ENCODE measurements around the gene SMIM41. TPM values are rescaled to one million over a fixed set of nuclear protein-coding genes. Genes with fewer than 3 reads are reported as not detected.
A peak's percentile ranks its signal among the peaks of the same experiment; 100 is the strongest.

The SMIM41 gene
- total RNA-seq, 1 donor from 2014 or later = not detected

DNA sequence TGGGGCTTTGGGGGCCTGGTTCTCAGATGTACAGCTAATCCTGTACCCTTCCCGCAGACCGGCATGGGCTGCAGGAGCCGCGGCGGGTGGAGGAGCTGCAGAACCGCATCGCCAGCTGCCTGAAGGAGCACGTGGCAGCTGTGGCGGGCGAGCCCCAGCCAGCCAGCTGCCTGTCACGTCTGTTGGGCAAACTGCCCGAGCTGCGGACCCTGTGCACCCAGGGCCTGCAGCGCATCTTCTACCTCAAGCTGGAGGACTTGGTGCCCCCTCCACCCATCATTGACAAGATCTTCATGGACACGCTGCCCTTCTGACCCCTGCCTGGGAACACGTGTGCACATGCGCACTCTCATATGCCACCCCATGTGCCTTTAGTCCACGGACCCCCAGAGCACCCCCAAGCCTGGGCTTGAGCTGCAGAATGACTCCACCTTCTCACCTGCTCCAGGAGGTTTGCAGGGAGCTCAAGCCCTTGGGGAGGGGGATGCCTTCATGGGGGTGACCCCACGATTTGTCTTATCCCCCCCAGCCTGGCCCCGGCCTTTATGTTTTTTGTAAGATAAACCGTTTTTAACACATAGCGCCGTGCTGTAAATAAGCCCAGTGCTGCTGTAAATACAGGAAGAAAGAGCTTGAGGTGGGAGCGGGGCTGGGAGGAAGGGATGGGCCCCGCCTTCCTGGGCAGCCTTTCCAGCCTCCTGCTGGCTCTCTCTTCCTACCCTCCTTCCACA lies 20.7 kb upstream of the SMIM41 start:
- TF ChIP-seq, protein P1, sequence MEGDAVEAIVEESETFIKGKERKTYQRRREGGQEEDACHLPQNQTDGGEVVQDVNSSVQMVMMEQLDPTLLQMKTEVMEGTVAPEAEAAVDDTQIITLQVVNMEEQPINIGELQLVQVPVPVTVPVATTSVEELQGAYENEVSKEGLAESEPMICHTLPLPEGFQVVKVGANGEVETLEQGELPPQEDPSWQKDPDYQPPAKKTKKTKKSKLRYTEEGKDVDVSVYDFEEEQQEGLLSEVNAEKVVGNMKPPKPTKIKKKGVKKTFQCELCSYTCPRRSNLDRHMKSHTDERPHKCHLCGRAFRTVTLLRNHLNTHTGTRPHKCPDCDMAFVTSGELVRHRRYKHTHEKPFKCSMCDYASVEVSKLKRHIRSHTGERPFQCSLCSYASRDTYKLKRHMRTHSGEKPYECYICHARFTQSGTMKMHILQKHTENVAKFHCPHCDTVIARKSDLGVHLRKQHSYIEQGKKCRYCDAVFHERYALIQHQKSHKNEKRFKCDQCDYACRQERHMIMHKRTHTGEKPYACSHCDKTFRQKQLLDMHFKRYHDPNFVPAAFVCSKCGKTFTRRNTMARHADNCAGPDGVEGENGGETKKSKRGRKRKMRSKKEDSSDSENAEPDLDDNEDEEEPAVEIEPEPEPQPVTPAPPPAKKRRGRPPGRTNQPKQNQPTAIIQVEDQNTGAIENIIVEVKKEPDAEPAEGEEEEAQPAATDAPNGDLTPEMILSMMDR (IDR thresholded peaks at IDR 0.05; ENCODE audit: unreplicated experiment) = no peak
- Mint-ChIP-seq H3K4me1 (ENCODE audit: low read depth) (peaks cover 3% of the 10 kb centered on the region), H3K36me3 (ENCODE audit: insufficient read depth) (no peaks in the 10 kb centered on the region), H3K27ac (no peak overlapping the region), H3K4me3 (ENCODE audit: low read depth) (no peak overlapping the region), H3K9me3 (ENCODE audit: low read depth) (no peaks in the 10 kb centered on the region), H3K27me3 (peaks cover 3% of the 10 kb centered on the region)
- DNase-seq (ENCODE audit: low spot score, unreplicated experiment) = no peak

DNA sequence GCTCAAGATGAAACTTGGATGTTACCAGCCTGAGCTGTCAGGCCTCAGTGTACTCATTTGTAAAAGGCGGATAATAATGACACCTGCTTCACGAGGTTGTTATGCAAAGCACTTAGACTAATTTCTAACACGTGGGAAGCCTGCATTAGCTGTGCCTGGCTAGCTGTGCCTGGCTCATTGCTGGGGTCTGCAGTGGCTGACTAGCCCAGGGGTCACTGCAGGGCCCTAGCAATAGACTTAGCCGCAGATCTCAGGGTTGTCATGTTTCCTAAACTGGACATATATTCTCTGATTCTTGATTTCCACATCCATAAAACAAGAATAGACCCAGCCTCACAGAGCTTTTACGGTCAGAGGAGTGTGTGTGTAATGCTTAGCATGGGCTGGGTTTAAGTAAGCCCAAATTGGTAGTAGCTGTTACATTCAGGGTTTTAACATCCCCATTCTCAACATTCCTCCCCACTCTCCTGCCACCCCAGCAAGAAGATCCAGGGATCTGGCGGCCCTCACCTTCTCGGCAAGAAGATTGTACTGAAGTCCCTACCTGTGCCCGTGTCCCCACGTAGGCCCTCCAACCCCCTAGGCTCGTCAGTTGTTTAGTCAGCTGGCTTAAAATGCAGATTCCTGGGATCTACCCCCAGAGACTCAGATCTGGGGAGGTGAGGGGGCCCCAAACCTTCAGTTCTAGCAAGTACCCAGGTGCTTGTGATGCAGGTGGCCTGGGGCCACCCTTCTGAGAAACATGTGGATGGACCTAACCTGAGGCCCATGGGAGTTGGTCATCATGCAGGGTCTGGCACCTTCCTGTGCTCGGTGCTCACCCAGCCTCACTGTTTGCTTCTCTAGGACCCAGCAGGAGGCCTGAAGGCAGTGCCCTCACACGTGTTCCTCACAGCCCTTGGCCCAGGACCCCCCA lies 19.7 kb upstream of the SMIM41 start:
- Mint-ChIP-seq H3K36me3 (ENCODE audit: insufficient read depth) (no peaks in the 10 kb centered on the region), H3K4me1 (ENCODE audit: low read depth) (peaks cover 3% of the 10 kb centered on the region), H3K27ac (no peak overlapping the region), H3K27me3 (peaks cover 3% of the 10 kb centered on the region), H3K4me3 (ENCODE audit: low read depth) (no peak overlapping the region), H3K9me3 (ENCODE audit: low read depth) (no peaks in the 10 kb centered on the region)
- DNase-seq (ENCODE audit: low spot score, unreplicated experiment) = no peak
- TF ChIP-seq, protein P1 (IDR thresholded peaks at IDR 0.05; ENCODE audit: unreplicated experiment) = no peak

DNA sequence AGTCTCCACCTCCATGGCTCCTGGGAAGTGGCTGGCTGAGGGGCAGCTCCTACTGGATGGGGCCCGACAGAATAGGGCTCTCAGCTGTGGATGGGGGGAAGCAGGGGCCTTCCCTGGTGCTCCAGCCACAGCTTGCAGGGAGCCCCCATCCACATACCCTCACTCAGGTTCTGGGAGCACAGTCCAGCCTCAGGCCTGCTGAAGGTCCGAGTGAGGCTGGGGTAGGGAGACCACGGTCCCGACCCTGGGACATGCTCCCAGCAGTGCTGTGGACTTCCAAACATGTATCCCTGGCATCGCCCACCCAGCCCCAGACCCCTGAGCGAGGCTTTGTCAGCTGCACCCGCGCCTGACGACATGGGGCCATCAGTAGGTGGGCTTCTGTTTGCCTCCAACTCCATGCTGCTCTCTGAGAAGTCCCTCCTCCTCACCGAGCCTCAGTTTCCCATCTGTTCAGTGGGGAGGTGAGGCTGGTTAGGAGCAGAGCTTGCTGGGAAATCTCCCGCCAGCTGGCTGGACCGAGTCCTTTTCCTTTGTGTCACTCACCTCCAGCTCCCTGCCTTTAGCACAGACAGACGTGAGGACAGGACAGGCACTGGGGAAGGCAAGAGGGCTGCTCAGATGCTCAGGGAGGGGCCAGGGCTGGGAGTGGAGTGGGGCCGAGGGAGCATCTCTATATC lies 18.9 kb upstream of the SMIM41 start:
- Mint-ChIP-seq H3K27ac (peak overlapping the region; percentile 71), H3K4me3 (ENCODE audit: low read depth) (no peak overlapping the region), H3K27me3 (peaks cover 9% of the 10 kb centered on the region), H3K36me3 (ENCODE audit: insufficient read depth) (no peaks in the 10 kb centered on the region), H3K4me1 (ENCODE audit: low read depth) (peaks cover 3% of the 10 kb centered on the region), H3K9me3 (ENCODE audit: low read depth) (no peaks in the 10 kb centered on the region)
- no peak for DNase-seq (ENCODE audit: low spot score, unreplicated experiment)
- TF ChIP-seq, protein P1 (IDR thresholded peaks at IDR 0.05; ENCODE audit: unreplicated experiment) = no peak

DNA sequence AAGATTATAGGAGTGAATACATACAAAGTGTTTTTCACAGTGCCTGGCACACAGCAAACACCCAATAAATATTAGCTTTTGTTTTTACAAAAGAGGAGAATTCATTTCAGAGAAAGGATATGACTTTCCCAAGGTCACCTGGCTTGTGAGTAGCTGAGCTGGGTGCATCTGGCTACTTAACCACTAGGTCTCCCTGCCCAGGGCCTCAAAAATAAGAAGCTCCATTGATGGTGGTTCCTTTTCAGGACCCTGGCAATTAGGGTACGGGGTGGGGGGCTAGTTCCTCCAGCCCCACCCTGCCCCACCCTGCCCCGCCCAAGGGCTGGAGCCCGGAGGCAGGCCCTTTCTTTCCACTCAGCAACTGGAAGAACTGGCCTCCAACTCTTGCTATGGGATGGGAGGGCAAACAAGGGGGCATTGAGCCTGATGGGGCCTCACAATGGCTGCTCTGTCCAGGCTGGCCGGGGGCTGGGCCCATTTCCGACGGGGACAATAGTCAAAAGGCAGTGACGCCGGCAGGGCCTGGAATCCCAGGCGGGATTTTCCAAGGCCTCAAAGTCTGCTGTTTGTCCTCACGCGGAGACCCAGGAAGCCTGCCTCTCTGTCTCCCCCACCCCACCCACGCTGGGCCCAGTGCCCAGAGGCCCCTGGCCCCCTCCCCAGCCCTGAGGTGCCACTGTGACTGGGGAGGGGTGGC lies 17.9 kb upstream of the SMIM41 start:
- Mint-ChIP-seq H3K36me3 (ENCODE audit: insufficient read depth) (no peaks in the 10 kb centered on the region), H3K27me3 (peaks cover 17% of the 10 kb centered on the region), H3K4me1 (ENCODE audit: low read depth) (peaks cover 3% of the 10 kb centered on the region), H3K27ac (no peak overlapping the region), H3K9me3 (ENCODE audit: low read depth) (no peaks in the 10 kb centered on the region), H3K4me3 (ENCODE audit: low read depth) (no peak overlapping the region)
- no peak for DNase-seq (ENCODE audit: low spot score, unreplicated experiment)
- TF ChIP-seq, protein P1 (IDR thresholded peaks at IDR 0.05; ENCODE audit: unreplicated experiment) = no peak

All from progenitor cell of endocrine pancreas (in vitro differentiated cells).